AG04450 (cell line): ENCODE results near the gene RPS8. TPM values are rescaled to one million over a fixed set of nuclear protein-coding genes. Genes with fewer than 3 reads are reported as not detected.

ENCODE experiments used
- CTCF ChIA-PET: fragments of 300-600, 350-600 bp; formaldehyde crosslinking; extraction: SDS; loops from one replicate; lab custom pipeline; 2022; ENCODE audit warnings: antibody characterized with exemption, inconsistent platforms; lab: Charles Lee
- POLR2A ChIA-PET: fragments of 350-600 bp; formaldehyde crosslinking; extraction: SDS; loops from one replicate; lab custom pipeline; 2021; ENCODE audit warnings: antibody characterized with exemption, inconsistent platforms; lab: Yijun Ruan, JAX
- DNase-seq: peaks from one replicate; pipeline ENCODE4 v3.0.0-alpha.2; 2011; ENCODE audit warnings: low read depth, low spot score
- H3K27ac ChIP-seq: one replicate; pipeline ENCODE4 v1.5.1; 2012; ENCODE audit warnings: low read depth, low read length, control low read depth
- H3K27me3 ChIP-seq: one replicate; pipeline ENCODE4 v1.6.0; 2012; ENCODE audit warnings: low read length; ENCODE audit not compliant: control insufficient read depth, insufficient read depth
- H3K4me3 ChIP-seq: 2 replicates; pipeline ENCODE4 v1.5.1; 2011; ENCODE audit warnings: mild to moderate bottlenecking, low read depth, low read length, control low read depth
- H3K9me3 ChIP-seq: 2 replicates; pipeline ENCODE4 v1.5.1; 2012; ENCODE audit warnings: low read length; ENCODE audit not compliant: control insufficient read depth, insufficient read depth
- polyA plus RNA-seq: library from polyadenylated mRNA; depleted of rRNA; stranded (reverse); fragments of >200 nt; gene quantifications from 2 replicates; pipeline ENCODE4 v1.2.3, GENCODE V29; 2011
- TF ChIP-seq, protein P1 (sequence below): IDR thresholded peaks from 2 replicates; pipeline ENCODE4 v1.5.1; 2011; ENCODE audit warnings: low read depth, low read length, control low read depth, inconsistent platforms

Gene RPS8
- polyA plus RNA-seq, 1 experiment = 2,661 TPM

DNA sequence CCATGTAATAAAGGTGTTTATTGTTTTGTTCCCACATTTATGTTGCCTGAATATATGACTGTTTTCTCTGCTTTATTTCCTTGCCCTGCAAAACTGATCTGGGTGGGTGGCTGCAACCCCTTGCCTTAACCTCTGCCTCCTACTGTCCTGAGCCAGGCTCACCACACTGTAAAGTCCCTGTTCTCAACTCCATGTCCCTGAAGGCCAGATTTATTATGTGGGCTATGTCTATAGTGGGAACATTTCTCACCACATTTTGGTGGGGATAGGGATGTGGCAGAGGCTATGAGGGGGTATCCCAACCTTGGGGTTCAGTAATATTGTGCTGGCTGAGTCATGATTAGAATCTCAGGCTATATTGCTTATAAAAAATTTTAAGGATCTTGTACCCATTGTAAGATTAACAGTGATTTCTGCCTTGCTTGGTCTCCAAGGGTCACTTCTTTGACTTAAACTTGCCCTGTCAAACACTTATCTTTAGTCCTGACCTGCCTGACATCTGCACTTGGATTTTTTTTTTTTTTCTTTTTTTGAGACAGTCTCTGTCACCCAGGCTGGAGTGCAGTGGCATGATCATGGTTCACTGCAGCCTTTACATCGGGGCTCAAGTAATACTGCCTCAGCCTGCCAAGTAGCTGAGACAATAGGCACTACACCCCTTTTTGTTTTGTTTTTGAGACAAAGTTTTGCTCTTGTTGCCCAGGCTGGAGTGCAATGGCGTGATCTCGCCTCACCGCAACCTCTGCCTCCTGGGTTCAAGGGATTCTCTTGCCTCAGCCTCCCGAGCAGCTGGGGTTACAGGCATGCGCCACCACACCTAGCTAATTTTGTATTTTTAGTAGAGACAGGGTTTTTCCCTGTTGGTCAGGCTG lies 3.6 kb downstream of the RPS8 start:
- POLR2A ChIA-PET = no interaction called here
- TF ChIP-seq, protein P1, sequence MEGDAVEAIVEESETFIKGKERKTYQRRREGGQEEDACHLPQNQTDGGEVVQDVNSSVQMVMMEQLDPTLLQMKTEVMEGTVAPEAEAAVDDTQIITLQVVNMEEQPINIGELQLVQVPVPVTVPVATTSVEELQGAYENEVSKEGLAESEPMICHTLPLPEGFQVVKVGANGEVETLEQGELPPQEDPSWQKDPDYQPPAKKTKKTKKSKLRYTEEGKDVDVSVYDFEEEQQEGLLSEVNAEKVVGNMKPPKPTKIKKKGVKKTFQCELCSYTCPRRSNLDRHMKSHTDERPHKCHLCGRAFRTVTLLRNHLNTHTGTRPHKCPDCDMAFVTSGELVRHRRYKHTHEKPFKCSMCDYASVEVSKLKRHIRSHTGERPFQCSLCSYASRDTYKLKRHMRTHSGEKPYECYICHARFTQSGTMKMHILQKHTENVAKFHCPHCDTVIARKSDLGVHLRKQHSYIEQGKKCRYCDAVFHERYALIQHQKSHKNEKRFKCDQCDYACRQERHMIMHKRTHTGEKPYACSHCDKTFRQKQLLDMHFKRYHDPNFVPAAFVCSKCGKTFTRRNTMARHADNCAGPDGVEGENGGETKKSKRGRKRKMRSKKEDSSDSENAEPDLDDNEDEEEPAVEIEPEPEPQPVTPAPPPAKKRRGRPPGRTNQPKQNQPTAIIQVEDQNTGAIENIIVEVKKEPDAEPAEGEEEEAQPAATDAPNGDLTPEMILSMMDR = no peak
- CTCF ChIA-PET = interaction anchor here (1.3 kb wide), 1 partner anchor 236 kb away, joined by 3 read pairs; no protein-coding TSS in a partner anchor

DNA sequence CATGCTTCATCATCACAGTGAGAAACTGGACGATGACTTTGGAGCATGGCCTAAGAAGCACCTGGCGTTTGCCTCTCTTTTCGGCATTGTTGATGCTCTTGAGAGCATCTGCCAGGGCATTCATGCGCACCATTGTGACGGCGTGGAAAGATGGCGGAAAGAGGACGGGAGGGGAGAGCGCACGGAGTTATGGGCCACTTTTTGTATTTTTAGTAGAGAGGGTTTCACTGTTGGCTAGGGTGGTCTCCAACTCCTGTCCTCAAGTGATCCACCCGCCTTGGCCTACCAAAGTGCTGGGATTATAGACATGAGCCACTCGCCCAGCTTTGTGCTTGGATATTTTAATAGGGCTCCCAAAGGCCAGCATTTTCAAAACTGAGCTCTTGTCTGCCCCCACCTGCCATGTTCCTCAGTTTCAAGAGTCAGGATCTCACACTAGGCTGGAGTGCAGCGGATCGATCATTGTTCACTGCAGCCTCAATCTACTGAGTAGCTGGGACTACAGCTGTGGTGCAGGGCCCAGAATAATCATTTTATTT lies 5.3 kb downstream of the RPS8 start:
- H3K27me3 ChIP-seq = peaks cover 2% of the 10 kb centered on the region
- H3K9me3 ChIP-seq = no peaks in the 10 kb centered on the region; the same call in 1 of the 2 replicates
- TF ChIP-seq, protein P1 = no peak
- H3K27ac ChIP-seq = no peak overlapping the region
- CTCF ChIA-PET = interaction anchor here (0.5 to 1.3 kb wide), 2 partner anchors 9 to 27 kb away, joined by 3 to 5 read pairs; no protein-coding TSS in a partner anchor
- DNase-seq = no peak
- H3K4me3 ChIP-seq = no peak overlapping the region
- POLR2A ChIA-PET = interaction anchor here (0.6 to 0.9 kb wide), 3 partner anchors 14 to 45 kb away, joined by 3 to 6 read pairs (median 3); partner anchors contain the start of gene PLK3

More for the DNA sequence above, 3.6 kb downstream of the RPS8 start:
- H3K9me3 ChIP-seq = no peaks in the 10 kb centered on the region; the same call in 1 of the 2 replicates
- no peak for DNase-seq
- H3K27me3 ChIP-seq = no peaks in the 10 kb centered on the region
- H3K4me3 ChIP-seq = no peak overlapping the region
- no peak overlapping the region for H3K27ac ChIP-seq

DNA sequence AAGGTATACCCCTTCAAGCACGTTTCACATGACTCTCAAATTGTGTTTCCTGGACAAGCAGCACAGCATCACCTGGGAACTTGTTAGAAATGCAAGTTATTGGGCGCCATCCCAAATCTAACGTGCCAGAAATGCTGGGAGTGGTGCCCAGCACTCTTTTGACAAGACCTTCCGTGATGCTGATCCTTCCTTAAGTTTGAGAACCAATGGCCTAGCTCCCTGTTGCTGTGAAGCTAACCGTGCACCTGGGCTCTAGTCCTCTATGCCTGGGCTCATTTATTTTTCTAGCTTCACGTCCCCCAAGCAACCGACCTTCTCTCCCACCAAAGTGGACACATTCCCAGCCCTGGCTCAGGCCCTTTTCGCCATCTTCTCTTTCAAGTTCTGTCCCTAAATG lies 8.4 kb downstream of the RPS8 start:
- peak overlapping the region; percentile 41; the same call in 1 of the 2 replicates for H3K4me3 ChIP-seq
- H3K9me3 ChIP-seq = no peaks in the 10 kb centered on the region; the same call in 1 of the 2 replicates
- peaks cover 2% of the 10 kb centered on the region for H3K27me3 ChIP-seq
- POLR2A ChIA-PET = interaction anchor here (0.6 to 2.3 kb wide), 6 partner anchors 8 to 228 kb away, joined by 3 to 9 read pairs (median 5); partner anchors contain the start of genes HECTD3, PLK3 and RPS8
- DNase-seq = no peak
- TF ChIP-seq, protein P1 = no peak
- CTCF ChIA-PET = interaction anchor here (0.7 to 2.2 kb wide), 3 partner anchors 10 to 69 kb away, joined by 3 to 10 read pairs (median 4); partner anchors contain the start of gene RNU5D-1
- no peak overlapping the region for H3K27ac ChIP-seq

DNA sequence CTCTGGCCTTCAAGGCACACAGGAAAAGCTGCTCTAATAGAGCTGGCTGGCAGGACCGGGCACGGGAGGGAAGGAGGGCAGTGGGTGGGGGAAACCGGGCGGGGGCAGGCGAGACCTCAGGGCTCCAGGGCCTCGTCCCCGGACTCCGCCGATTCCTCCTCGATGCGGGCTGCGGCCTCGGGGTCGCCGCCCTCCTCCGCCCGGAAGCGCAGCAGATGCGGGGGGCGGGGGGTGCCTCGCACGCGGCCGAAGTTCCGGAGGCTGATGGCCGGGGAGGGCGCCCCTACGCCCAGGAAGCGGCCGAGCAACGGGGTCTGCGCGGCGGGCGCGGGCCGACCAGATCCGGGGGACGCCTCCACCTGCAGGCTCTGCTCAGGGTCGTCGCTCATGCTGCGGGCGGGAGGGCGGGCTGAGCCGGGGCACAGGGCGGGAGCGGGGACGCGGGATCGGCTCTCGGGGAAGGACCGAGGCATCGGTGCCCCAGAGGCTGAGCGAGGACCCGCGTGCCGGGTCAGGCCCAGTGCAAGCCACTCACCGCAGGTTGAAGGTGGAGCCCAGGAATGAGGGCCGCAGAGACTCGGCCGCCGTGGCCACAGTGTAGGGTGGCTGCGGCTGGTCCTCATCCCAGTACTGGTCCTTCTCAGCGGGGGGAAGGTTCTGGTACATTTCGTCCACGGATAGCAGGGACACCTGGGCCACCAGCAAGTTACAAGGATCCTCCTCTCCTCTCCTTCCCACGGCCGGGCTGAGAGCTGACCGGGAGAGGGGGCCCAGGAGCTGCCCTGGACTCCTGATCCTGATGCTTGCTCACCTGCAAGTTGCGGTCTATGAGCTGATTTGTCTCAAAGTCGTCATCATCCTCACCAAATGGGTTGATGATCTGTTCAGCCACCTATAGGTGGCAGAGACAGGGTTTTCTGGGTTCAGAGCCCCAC lies 9.0 kb downstream of the RPS8 start:
- no peak overlapping the region for H3K27ac ChIP-seq
- POLR2A ChIA-PET = interaction anchor here (0.6 to 2.3 kb wide), 4 partner anchors 9 to 60 kb away, joined by 4 to 9 read pairs (median 6); partner anchors contain the start of genes PLK3 and RPS8
- H3K27me3 ChIP-seq = peaks cover 2% of the 10 kb centered on the region
- no peaks in the 10 kb centered on the region; the same call in 1 of the 2 replicates for H3K9me3 ChIP-seq
- CTCF ChIA-PET = interaction anchor here (0.6 to 2.2 kb wide), 8 partner anchors 9 to 70 kb away, joined by 3 to 10 read pairs (median 4); partner anchors contain the start of genes BTBD19 and RNU5D-1
- TF ChIP-seq, protein P1 = no peak
- H3K4me3 ChIP-seq = peak overlapping the region; percentile 41
- no peak for DNase-seq
